Liver (tissue), 9 donors: ENCODE measurements around the gene CFAP99. TPM values are rescaled to one million over a fixed set of nuclear protein-coding genes. Genes with fewer than 3 reads are reported as not detected.

Experiments
- DNase-seq: peaks from one replicate; pipeline ENCODE4 v3.0.0-alpha.2; 2017; ENCODE audit warnings: low spot score
- H3K27ac ChIP-seq, 2 donors: one replicate each; pipeline ENCODE4 v1.7.0; 2013; ENCODE audit warnings: inconsistent platforms in 2 of 2, low read length in 2 of 2, control low read depth in 1 of 2, low read depth in 1 of 2, mild to moderate bottlenecking in 1 of 2
- H3K27me3 ChIP-seq, 4 donors: one replicate each; pipeline versions ENCODE4 v1.6.1 to v1.7.0; 2013; ENCODE audit warnings: low read length in 3 of 4, inconsistent platforms in 1 of 4, mild to moderate bottlenecking in 1 of 4, moderate library complexity in 1 of 4; ENCODE audit not compliant: control insufficient read depth in 4 of 4, insufficient read depth in 4 of 4
- H3K36me3 ChIP-seq, 4 donors: one replicate each; pipeline versions ENCODE4 v1.6.1 to v1.7.0; 2013; ENCODE audit warnings: low read length in 3 of 4, mild to moderate bottlenecking in 3 of 4, low read depth in 1 of 4, moderate library complexity in 1 of 4; ENCODE audit not compliant: control insufficient read depth in 4 of 4, insufficient read depth in 3 of 4
- H3K4me1 ChIP-seq, 4 donors: one replicate each; pipeline versions ENCODE4 v1.6.1 to v1.7.0; 2013; ENCODE audit warnings: low read length in 3 of 4, mild to moderate bottlenecking in 3 of 4, moderate library complexity in 1 of 4; ENCODE audit not compliant: control insufficient read depth in 4 of 4, insufficient read depth in 4 of 4
- H3K4me3 ChIP-seq, 3 donors: one replicate each; pipeline versions ENCODE4 v1.6.1 to v1.7.0; 2013; ENCODE audit warnings: low read length in 3 of 3, control low read depth in 1 of 3, low read depth in 1 of 3, mild to moderate bottlenecking in 1 of 3
- H3K9ac ChIP-seq, 2 donors: one replicate each; pipeline ENCODE4 v1.7.0; 2013; ENCODE audit warnings: low read length in 2 of 2, mild to moderate bottlenecking in 2 of 2, moderate library complexity in 2 of 2, control low read depth in 1 of 2, low read depth in 1 of 2
- H3K9me3 ChIP-seq, 4 donors: one replicate each; pipeline versions ENCODE4 v1.6.1 to v1.7.0; 2013; ENCODE audit warnings: low read length in 3 of 4; ENCODE audit not compliant: control insufficient read depth in 4 of 4
- ATF3 ChIP-seq: IDR thresholded peaks from 2 replicates; pipeline ENCODE4 v1.6.1; 2016; ENCODE audit warnings: antibody characterized with exemption
- CTCF ChIP-seq: fragments of 150-350 bp; IDR thresholded peaks from 2 replicates; pipeline ENCODE4 v1.5.1; 2017; ENCODE audit warnings: improper control_type of control experiment, low read depth, low read length; ENCODE audit not compliant: missing input control
- EGR1 ChIP-seq, 2 donors: IDR thresholded peaks; 2 replicates each; pipeline ENCODE4 v1.6.1; 2016 to 2018; ENCODE audit warnings: antibody characterized with exemption in 2 of 2, low read depth in 2 of 2
- FOXA1 ChIP-seq: IDR thresholded peaks from 2 replicates; pipeline ENCODE4 v1.6.1; 2016; ENCODE audit warnings: antibody characterized with exemption
- FOXA2 ChIP-seq: IDR thresholded peaks from 2 replicates; pipeline ENCODE4 v1.6.1; 2016; ENCODE audit warnings: antibody characterized with exemption
- GABPA ChIP-seq, 2 donors: IDR thresholded peaks in 1 of 2; conservative IDR thresholded peaks in 1 of 2; 2 replicates each; pipeline ENCODE4 v1.6.1; 2016; ENCODE audit warnings: antibody characterized with exemption in 2 of 2, mild to moderate bottlenecking in 1 of 2, moderate library complexity in 1 of 2
- HNF4A ChIP-seq, 2 donors: conservative IDR thresholded peaks; 2 replicates each; pipeline ENCODE4 v1.6.1; 2016; ENCODE audit warnings: antibody characterized with exemption in 2 of 2, mild to moderate bottlenecking in 2 of 2
- HNF4G ChIP-seq: IDR thresholded peaks from 2 replicates; pipeline ENCODE4 v1.6.1; 2016; ENCODE audit warnings: antibody characterized with exemption
- JUND ChIP-seq, 2 donors: IDR thresholded peaks; 2 replicates each; pipeline ENCODE4 v1.6.1; 2016; ENCODE audit warnings: antibody characterized with exemption in 2 of 2
- MAX ChIP-seq: IDR thresholded peaks from 2 replicates; pipeline ENCODE4 v1.6.1; 2016; ENCODE audit warnings: antibody characterized with exemption
- NR2F2 ChIP-seq: IDR thresholded peaks from 2 replicates; pipeline ENCODE4 v1.6.1; 2016; ENCODE audit warnings: antibody characterized with exemption
- RAD21 ChIP-seq, 2 donors: IDR thresholded peaks; 2 replicates each; pipeline ENCODE4 v1.6.1; 2016; ENCODE audit warnings: antibody characterized with exemption in 2 of 2, mild to moderate bottlenecking in 2 of 2
- REST ChIP-seq: IDR thresholded peaks from 2 replicates; pipeline ENCODE4 v1.6.1; 2016; ENCODE audit warnings: antibody characterized with exemption, mild to moderate bottlenecking
- RXRA ChIP-seq, 2 donors: IDR thresholded peaks; 2 replicates each; pipeline ENCODE4 v1.6.1; 2017 to 2018; ENCODE audit warnings: antibody characterized with exemption in 2 of 2, mild to moderate bottlenecking in 1 of 2
- SP1 ChIP-seq: IDR thresholded peaks from 2 replicates; pipeline ENCODE4 v1.6.1; 2018; ENCODE audit warnings: antibody characterized with exemption, mild to moderate bottlenecking
- TAF1 ChIP-seq: conservative IDR thresholded peaks from 2 replicates; pipeline ENCODE4 v1.6.1; 2016; ENCODE audit warnings: antibody characterized with exemption, mild to moderate bottlenecking
- YY1 ChIP-seq: IDR thresholded peaks from 2 replicates; pipeline ENCODE4 v1.6.1; 2016; ENCODE audit warnings: antibody characterized with exemption, mild to moderate bottlenecking
- ZBTB33 ChIP-seq: IDR thresholded peaks from 2 replicates; pipeline ENCODE4 v1.6.1; 2016; ENCODE audit warnings: antibody characterized with exemption
- WGBS: extraction: QIAGEN DNeasy Blood & Tissue Kit; methylation state at CpG from one replicate; pipeline ENCODE4 v1.1.7; 2013; 5-methylcytosine and 5-hydroxymethylcytosine counted together
- polyA plus RNA-seq, 2 donors: library from polyadenylated mRNA; stranded (reverse) in 1 of 2; unstranded in 1 of 2; fragments of 200-250 nt in 1 of 2; fragments of >200 nt in 1 of 2; fragmentation: Nextera tagmentation in 1 of 2; extraction: Ambion mirVana in 1 of 2; gene quantifications; one replicate each; pipeline versions ENCODE4 v1.2.1 to v1.2.3, GENCODE V29; 2013 to 2015
- total RNA-seq, 2 donors: library from RNA; depleted of rRNA; stranded (reverse); fragments of >200 nt; gene quantifications; one replicate each; pipeline ENCODE4 v1.2.3, GENCODE V29; 2014
- donor health status: healthy.
- donor health status: healthy.
- donor health status: healthy.
- donor health status: healthy.
- donor health status: healthy.

Gene CFAP99
- total and polyA plus RNA-seq, 4 donors, result 0.33 to 0.36 TPM; not detected in 2

- H3K36me3 ChIP-seq, result no peaks in the 10 kb centered on the region
- WGBS, result 91% methylated on average over 10 of the region's 10 CpGs
- no peak for TF ChIP-seq CTCF
- TF ChIP-seq FOXA1, result no peak
- TF ChIP-seq MAX, result no peak
- no peak for TF ChIP-seq HNF4G
- TF ChIP-seq RAD21 (IDR thresholded peaks at IDR 0.05), result no peak
- no peak for TF ChIP-seq GABPA (IDR thresholded peaks at IDR 0.05 in 1 of 2, conservative IDR thresholded peaks at IDR 0.05 in 1 of 2)
- TF ChIP-seq FOXA2, result no peak
- TF ChIP-seq RXRA (IDR thresholded peaks at IDR 0.05), result no peak
- TF ChIP-seq YY1, result no peak
- no peak for TF ChIP-seq SP1
- no peak for TF ChIP-seq JUND (IDR thresholded peaks at IDR 0.05)
- no peak for TF ChIP-seq NR2F2
- TF ChIP-seq HNF4A (conservative IDR thresholded peaks at IDR 0.05), result no peak
- TF ChIP-seq ATF3, result no peak
- TF ChIP-seq REST, result no peak
- TF ChIP-seq ZBTB33, result no peak
- TF ChIP-seq TAF1, result no peak
- TF ChIP-seq EGR1 (IDR thresholded peaks at IDR 0.05; ENCODE audit: low read depth in 2 of 2), result no peak
- H3K4me1 ChIP-seq, result peaks cover 0 to 2% (median 1%) of the 10 kb centered on the region in 4 donors
- no peaks in the 10 kb centered on the region for H3K27me3 ChIP-seq
- no peak overlapping the region for H3K27ac ChIP-seq
- H3K9me3 ChIP-seq, result no peaks in the 10 kb centered on the region
- DNase-seq, result no peak
- H3K9ac ChIP-seq, result no peak overlapping the region
- H3K4me3 ChIP-seq, result no peak overlapping the region
Measured at GRCh38 chr4:2424581-2424980, 5.8 kb downstream of the CFAP99 start.
